ENCODE results near the gene SERPINE2.

DNA sequence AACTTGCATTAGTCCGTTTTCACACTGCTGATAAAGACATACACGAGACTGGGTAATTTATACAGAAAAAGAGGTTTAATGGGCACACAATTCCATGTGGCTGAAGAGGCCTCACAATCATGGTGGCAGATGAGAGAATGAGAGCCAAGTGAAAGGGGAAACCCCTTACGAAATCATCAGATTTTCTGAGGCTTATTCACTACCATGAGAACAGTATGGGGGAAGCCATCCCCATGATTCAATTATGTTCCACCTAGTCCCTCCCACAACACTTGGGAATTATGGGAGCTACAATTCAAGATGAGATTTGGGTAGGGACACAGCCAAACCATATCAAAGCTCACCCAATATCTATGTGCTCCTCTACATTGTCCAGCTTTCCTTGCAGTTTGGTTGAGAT lies 16.0 kb upstream of the SERPINE2 start:
- TF ChIP-seq POLR2A (IDR thresholded peaks at IDR 0.05; ENCODE audit: low read depth, low read length) (no peak), POLR2AphosphoS5 (IDR thresholded peaks at IDR 0.05; ENCODE audit: low read depth, low read length) (no peak), TAF1 (IDR thresholded peaks at IDR 0.05; ENCODE audit: borderline replicate concordance, low read depth, low read length) (no peak)
